ENCODE data around the gene LDLRAD4.

GRCh38 chr18:13285874-13286273, 67.3 kb downstream of the LDLRAD4 start:
- no peak for TF ChIP-seq CTCF (conservative IDR thresholded peaks at IDR 0.05)
- TF ChIP-seq ZFX (IDR thresholded peaks at IDR 0.05), result no peak
